GM12891 (cell line): ENCODE measurements around the gene MTAP.

Source experiments
- DNase-seq: peaks from one replicate; pipeline ENCODE4 v3.0.0; 2011; ENCODE audit warnings: low spot score; ENCODE audit not compliant: insufficient read length
- FAIRE-seq: peaks from 2 replicates; lab custom pipeline; 2011; peaks lifted over from hg19 to GRCh38; lab: Jason Lieb, UNC
- PAX5 ChIP-seq: IDR thresholded peaks from 2 replicates; pipeline ENCODE4 v1.6.1; 2011; ENCODE audit warnings: low read length, moderate library complexity, mild to moderate bottlenecking; ENCODE audit not compliant: insufficient read depth, severe bottlenecking
- POLR2A ChIP-seq: IDR thresholded peaks from 2 replicates; pipeline ENCODE4 v1.6.1; 2011; ENCODE audit warnings: low read depth, low read length, control low read depth
- POLR2AphosphoS5 ChIP-seq: IDR thresholded peaks from 2 replicates; pipeline ENCODE4 v1.6.1; 2011; ENCODE audit warnings: low read depth, low read length, control low read depth
- POU2F2 ChIP-seq: IDR thresholded peaks from 2 replicates; pipeline ENCODE4 v1.6.1; 2011; ENCODE audit warnings: low read depth, mild to moderate bottlenecking, control low read depth, low read length, moderate library complexity
- SPI1 ChIP-seq: IDR thresholded peaks from 2 replicates; pipeline ENCODE4 v1.6.1; 2011; ENCODE audit warnings: low read depth, low read length, control low read depth
- TAF1 ChIP-seq: IDR thresholded peaks from 2 replicates; pipeline ENCODE4 v1.6.1; 2011; ENCODE audit warnings: low read depth, low read length, control low read depth

Gene MTAP

GRCh38 chr9:21803649-21804048, 1.2 kb downstream of the MTAP start:
- FAIRE-seq, result no peak
- TF ChIP-seq POU2F2 (no peak), PAX5 (no peak), TAF1 (no peak), SPI1 (no peak), POLR2A (no peak), POLR2AphosphoS5 (no peak)
- no peak for DNase-seq

- FAIRE-seq (no peak), DNase-seq (no peak)
- TF ChIP-seq SPI1 (no peak), POU2F2 (no peak), TAF1 (no peak), POLR2A (no peak), POLR2AphosphoS5 (no peak), PAX5 (no peak)
Observed at GRCh38 chr9:21804331-21804730, 1.9 kb downstream of the MTAP start.

- no peak for DNase-seq
Observed at GRCh38 chr9:21804791-21805190, 2.4 kb downstream of the MTAP start.

GRCh38 chr9:21806644-21807043, 4.2 kb downstream of the MTAP start:
- FAIRE-seq (no peak), DNase-seq (no peak)
- TF ChIP-seq PAX5, result no peak
- TF ChIP-seq SPI1, result no peak
- no peak for TF ChIP-seq TAF1
- no peak for TF ChIP-seq POLR2A
- no peak for TF ChIP-seq POLR2AphosphoS5
- TF ChIP-seq POU2F2, result no peak

More at GRCh38 chr9:21804791-21805190, 2.4 kb downstream of the MTAP start:
- no peak for FAIRE-seq
- TF ChIP-seq TAF1, result no peak
- TF ChIP-seq POU2F2, result no peak
- TF ChIP-seq POLR2AphosphoS5, result no peak
- TF ChIP-seq PAX5, result no peak
- no peak for TF ChIP-seq SPI1
- no peak for TF ChIP-seq POLR2A

- FAIRE-seq, result no peak
Observed at GRCh38 chr9:21810388-21810787, 8.0 kb downstream of the MTAP start.

GRCh38 chr9:21810881-21811280, 8.4 kb downstream of the MTAP start:
- DNase-seq (no peak), FAIRE-seq (no peak)
- TF ChIP-seq POLR2AphosphoS5 (no peak), TAF1 (no peak), POU2F2 (no peak), PAX5 (no peak), SPI1 (no peak), POLR2A (no peak)

More at GRCh38 chr9:21810388-21810787, 8.0 kb downstream of the MTAP start:
- DNase-seq, result no peak
- TF ChIP-seq TAF1 (no peak), POLR2A (no peak), POU2F2 (no peak), SPI1 (no peak), PAX5 (no peak), POLR2AphosphoS5 (no peak)

GRCh38 chr9:21811914-21812313, 9.5 kb downstream of the MTAP start:
- FAIRE-seq (no peak), DNase-seq (no peak)
- no peak for TF ChIP-seq TAF1
- TF ChIP-seq PAX5, result no peak
- TF ChIP-seq POLR2AphosphoS5, result no peak
- no peak for TF ChIP-seq POLR2A
- TF ChIP-seq POU2F2, result no peak
- TF ChIP-seq SPI1, result no peak

GRCh38 chr9:21812415-21812814, 10.0 kb downstream of the MTAP start:
- TF ChIP-seq POLR2AphosphoS5 (no peak), POLR2A (no peak), PAX5 (no peak), POU2F2 (no peak), TAF1 (no peak), SPI1 (no peak)
- no peak for FAIRE-seq

GRCh38 chr9:21812946-21813568, 10.6 kb downstream of the MTAP start:
- no peak for TF ChIP-seq POLR2AphosphoS5
- TF ChIP-seq POLR2A, result no peak
- no peak for TF ChIP-seq POU2F2
- no peak for TF ChIP-seq TAF1
- no peak for TF ChIP-seq PAX5
- TF ChIP-seq SPI1, result no peak
- no peak for DNase-seq
- FAIRE-seq, result peak; percentile 83

More at GRCh38 chr9:21812415-21812814, 10.0 kb downstream of the MTAP start:
- DNase-seq, result no peak

GRCh38 chr9:21813575-21814473, 11.4 kb downstream of the MTAP start:
- peak; percentile 85 for FAIRE-seq
- DNase-seq, result no peak
- TF ChIP-seq TAF1 (no peak), POLR2A (no peak), PAX5 (no peak), POLR2AphosphoS5 (no peak), SPI1 (no peak), POU2F2 (no peak)
